Measurements from ENCODE around the gene EFCAB6.

DNA sequence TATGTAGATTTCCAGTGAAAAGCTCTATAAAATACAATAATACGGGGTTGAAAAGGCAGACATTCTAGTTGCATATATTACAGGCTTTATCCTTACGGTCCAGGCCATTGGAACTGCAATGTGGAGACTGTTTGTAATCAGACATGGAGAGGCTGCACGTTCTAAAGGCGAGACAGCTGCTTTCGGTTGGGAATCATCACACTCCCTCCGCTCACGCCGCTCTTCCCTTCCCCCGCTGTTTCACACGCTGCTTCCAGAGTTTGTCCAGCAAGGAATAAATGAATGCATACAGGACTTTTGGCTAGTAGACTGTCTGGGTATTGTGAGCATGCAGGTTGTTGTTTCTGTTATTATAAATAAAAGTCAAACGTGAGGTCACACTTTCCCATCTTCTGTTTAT lies 13.5 kb upstream of the EFCAB6 start:
- TF ChIP-seq, protein P1, sequence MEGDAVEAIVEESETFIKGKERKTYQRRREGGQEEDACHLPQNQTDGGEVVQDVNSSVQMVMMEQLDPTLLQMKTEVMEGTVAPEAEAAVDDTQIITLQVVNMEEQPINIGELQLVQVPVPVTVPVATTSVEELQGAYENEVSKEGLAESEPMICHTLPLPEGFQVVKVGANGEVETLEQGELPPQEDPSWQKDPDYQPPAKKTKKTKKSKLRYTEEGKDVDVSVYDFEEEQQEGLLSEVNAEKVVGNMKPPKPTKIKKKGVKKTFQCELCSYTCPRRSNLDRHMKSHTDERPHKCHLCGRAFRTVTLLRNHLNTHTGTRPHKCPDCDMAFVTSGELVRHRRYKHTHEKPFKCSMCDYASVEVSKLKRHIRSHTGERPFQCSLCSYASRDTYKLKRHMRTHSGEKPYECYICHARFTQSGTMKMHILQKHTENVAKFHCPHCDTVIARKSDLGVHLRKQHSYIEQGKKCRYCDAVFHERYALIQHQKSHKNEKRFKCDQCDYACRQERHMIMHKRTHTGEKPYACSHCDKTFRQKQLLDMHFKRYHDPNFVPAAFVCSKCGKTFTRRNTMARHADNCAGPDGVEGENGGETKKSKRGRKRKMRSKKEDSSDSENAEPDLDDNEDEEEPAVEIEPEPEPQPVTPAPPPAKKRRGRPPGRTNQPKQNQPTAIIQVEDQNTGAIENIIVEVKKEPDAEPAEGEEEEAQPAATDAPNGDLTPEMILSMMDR (IDR thresholded peaks at IDR 0.05): no peak
- TF ChIP-seq EZH2 (IDR thresholded peaks at IDR 0.05; ENCODE audit: borderline replicate concordance, insufficient read depth, low read depth, low read length, poor library complexity, severe bottlenecking): no peak
